ENCODE measurements around the gene CBLN3.

GRCh38 chr14:24465368-24465767 lies 35.9 kb upstream of the CBLN3 start:
- TF ChIP-seq CTCF (IDR thresholded peaks at IDR 0.05), result no peak
- no peak for TF ChIP-seq EP300 (IDR thresholded peaks at IDR 0.05)

All from tibial nerve (tissue), 4 donors.